Nucleus accumbens (tissue), 56 donors: ENCODE measurements around the gene GPX7.
"Not testable (repeated sequence)": the region's sequence is repeated elsewhere in the genome, so short reads cannot be mapped to it uniquely, and the experiment has no call there.

Experiments
- DNase-seq, 56 donors: peaks; one replicate each; lab custom pipeline; 2025; lab: John Stamatoyannopoulos, UW

Gene GPX7

DNA sequence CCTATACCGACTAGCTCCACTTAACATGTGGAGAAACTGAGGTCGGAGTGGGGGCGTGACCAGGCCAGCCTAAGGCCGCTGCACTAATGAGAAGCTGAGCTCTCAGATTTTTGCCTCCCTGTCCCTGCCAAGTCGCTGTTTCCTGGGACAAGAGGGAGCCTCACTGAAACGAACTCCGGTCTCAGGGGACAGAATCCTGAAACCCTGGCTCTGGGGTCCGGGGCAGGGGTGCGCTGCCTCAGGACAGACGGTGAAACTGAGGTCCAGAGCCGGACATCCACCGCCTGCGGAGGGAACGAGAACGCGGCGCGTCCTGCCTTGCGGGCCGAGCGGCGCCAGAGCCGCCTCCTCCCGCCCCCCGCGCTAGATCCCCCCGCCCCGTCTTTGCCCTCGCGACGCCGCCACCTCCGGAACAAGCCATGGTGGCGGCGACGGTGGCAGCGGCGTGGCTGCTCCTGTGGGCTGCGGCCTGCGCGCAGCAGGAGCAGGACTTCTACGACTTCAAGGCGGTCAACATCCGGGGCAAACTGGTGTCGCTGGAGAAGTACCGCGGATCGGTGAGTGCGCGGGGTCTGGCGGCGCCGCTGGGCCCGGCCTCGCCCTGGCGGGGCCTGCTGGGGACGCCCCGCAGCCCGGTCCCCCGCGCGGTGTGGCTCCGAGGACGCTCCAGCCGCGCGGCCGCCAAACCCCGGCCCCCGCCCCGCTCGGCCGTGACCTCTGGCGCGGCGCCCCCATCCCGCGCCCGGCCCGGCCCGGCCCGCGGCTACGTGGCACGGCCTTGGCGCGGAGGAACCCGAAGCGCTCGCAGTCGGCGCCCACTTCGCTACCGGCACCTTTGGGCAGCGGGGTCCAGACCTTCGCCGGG, at the start of gene GPX7:
Gene GPX7, plus strand, starts transcription at position 381 of the 865 bp plus-strand sequence. Its CDS starts 39 bp downstream, at position 420.
- peak in 44 of 56 donors; percentile 5 to 68 (median 26) for DNase-seq

DNA sequence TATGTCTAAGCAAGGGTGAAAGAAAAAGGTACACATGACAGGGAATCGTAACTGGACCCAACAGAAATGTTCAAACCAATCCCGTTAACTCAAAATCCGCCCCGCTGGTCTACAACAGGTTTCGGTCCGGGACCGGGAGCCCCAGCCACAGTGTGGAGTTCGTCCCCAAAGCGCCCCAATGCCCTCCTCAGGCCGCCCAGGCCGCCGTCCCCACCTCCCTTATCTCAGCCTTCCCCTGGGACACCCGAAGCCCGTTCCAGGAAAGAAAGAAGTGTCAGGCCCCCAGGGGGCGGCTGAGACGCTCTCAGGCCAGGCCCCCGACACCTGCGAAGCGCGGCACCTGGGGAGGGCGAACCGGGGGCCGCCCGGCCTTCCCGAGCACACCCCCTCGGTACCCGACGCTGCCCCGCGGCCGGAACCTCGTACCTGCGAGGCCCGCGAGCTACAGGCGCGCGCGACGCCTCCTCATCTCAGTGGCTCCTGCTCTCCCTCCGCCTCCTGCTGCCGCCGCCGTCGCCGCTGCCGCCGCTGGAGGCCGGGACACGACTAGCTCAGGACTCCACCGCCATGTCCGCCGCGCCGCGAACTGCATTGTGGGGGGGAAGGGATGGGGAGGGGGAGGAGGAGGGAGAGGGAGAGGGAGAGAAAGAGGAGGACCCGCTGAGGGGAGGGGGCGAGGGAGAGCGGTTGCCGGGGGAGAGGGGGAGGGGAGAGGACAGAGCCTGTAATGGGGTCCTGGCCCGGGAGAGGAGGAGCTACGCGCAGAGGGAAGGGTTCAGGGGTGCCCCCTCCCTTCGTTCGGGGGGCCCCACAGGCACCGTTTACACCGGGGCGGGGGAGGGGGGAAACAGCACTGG, 49.4 kb upstream of the GPX7 start, which contains the start of gene TUT4:
Gene TUT4, minus strand, starts transcription at position 588 of the 857 bp plus-strand sequence. CDS start 26,812 bp downstream, outside the sequence.
- peak in 55 of 56 donors; percentile 47 to 95 (median 81) for DNase-seq

DNA sequence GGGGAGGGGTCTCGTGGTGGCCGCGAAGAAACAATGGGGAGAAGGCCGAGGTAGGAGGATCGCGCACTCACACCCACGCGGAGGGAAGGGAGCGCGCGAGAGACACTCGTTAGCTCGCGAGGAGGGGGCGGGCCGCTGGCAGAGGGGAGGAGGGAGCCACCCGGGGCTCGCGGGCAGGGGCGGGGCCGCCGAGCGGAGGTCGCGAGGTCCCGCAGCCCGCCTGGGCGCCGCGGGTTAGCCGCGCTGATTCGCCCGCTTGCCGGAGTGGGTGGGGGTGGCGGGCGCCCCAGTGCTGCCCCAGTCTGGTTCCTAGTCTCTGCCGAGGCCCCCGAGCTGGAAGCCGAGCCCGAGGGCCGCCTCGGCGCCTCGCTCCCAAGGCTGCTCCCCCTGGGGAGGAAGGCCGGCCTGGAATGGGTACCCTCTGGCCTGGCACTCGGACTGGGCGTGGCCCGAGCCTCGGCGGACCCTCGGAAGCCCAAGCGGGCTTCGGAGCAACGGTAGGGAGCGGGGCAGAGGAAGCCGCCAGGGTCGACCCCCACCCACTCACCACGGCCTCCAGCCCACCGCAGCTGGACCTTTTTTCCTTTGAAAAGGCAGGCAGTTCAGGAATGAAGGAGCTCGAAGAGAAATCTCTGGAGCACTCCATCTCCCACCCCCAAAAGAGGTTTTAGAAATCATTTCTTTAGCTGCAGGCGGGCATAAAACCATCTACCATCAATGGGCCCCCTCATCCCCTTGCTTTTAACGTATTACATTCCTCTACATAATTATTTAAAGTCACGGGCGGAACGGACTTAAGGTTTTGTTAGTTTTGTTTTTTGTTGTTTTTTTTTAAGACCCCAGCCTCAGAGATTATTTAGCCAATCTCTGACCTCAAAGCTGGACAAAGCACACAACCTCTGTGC, 48.6 kb upstream of the GPX7 start:
- peak in 54 of 56 donors; percentile 47 to 90 (median 82) for DNase-seq

DNA sequence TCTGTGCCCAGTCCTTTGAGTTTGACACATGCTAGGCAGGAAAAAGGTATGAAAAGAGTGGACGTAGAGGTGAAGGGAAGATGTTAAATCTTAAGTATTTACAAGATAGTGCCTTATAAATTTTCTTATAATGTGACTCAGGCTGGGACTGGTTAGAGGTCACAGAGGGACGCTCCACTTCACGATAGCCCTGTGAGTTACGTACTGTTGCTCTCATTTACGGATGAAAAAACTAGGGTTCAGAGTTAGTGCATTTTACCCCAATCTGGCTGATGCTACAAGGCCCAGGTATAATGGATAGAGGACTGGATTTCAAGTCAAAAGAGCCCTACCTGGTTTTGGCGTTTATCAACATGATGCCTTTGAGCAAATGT, 47.9 kb upstream of the GPX7 start:
- DNase-seq, result no peak

DNA sequence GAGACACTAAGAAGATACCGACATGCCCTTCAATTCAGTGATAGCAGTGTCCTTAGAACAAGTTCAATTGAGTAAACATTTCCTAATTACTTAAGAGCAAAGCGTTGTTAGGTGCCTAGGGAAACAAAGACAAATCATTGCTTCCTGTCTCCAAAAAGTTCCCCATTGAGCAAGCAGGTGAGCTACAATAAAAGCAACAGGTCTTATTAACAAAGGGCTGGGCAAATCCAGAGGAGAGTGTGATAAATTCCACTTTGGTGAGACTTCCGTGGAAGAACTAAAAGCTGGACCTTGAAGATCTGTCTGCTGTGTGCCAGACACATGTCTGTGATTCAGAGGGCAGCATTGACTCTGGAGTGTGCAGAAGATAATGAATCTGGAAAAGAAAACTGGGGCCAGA, 47.4 kb upstream of the GPX7 start:
- DNase-seq, result no peak

DNA sequence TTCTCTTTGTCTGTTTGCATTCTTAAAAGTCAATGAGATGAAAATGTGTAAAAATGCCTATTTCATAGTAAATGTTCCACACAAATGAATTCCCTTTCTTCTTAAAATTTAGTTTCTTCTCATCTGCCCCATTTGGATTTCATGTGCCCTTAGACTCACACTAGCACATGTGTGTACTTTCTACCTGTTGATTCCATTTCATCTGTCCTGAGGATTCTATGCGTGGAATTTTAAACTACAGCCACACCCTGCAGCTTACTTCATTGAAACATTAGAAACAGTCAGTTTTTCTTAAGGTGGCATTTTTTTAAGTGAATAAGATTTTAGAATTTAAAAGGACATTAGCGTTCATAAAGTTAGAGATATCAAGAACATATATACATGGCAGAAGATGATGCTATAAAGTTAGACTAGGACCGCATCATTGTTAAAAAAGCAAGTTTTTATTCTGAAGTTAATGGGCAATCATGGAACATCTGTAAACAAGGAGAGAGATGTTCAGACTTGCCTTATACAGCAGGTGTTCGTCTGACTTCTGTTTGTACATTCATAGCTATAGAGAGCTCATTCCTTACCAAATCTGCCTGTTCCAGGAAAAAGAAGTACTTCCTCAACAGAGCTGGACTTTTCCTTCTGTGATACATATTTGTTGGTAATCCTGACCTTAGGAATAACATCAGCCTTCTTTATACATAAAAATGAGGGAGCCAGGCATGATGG, 45.4 kb upstream of the GPX7 start:
- no peak for DNase-seq

DNA sequence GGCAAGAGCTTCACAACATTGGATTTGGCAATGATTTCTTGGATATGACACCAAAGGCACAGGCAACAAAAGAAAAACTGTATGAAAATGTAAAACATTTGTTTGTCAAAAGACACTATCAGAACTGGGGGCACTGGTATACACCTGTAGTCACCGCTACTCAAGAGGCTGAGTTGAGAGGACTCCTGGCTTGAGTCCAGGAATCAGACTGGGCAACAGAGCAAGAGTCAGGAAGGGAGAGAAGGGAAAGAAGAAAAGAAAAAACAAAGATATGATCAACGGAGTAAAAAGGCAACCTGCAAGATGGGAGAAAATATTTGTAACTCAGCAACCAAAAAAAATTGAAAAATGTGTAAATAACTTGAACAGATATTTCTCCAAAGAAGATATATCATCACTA, 43.2 kb upstream of the GPX7 start:
- DNase-seq, result no peak

DNA sequence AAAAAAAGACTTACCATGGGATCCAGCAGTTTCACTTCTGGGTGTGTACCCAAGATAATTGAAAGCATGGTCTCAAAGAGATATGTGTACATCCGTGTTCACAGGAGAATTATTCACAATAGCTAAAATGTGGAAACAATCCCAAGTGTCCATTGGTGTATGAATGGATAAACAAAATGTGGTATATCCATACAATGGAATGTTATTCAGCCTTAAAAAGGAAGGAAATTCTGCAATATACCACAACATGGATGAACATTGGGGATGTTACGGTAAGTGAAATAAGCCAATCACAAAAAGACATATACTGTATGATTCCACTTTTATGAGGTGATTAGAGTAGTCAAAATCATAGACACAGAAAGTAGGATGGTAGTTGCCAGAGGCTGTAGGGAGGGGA, 42.3 kb upstream of the GPX7 start:
- no peak for DNase-seq

DNA sequence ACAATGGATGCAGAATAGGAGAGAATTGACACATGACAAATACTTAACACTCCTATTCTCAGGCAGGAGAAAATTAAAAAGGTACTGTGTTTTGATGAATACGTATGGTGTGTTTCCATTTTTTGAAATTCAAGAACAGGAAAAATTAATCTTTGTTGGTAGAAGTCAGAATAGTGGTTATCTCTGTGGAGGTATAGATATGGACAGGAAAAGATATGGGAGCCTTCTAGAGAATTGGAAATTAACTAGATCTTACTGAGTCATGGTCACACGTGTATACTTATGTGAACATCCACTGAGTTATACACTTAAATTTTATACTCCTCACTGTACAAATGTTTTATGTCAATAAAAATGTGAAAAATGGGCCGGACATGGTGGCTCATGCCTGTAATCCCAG, 39.4 kb upstream of the GPX7 start:
- DNase-seq, result no peak

DNA sequence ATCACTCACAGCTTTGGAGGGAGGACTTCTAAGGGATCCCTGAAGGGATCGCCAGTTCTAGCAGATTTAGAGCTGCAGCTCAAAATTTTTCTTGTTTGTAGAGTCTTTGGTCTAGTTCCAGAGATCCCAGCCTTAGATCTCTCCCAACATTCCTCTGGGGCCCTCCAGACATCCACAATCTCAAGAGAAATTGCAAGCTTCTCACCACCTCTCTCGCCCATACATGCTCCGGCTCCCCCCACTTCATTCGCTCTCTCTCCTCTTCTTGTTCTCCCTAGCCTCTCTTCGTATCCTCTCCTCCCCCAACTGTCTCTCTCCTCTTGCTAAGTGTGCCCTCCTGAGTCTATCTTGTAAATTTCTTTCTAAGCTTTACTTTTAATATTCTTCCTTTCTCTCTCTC, 34.2 kb upstream of the GPX7 start:
- no peak for DNase-seq

DNA sequence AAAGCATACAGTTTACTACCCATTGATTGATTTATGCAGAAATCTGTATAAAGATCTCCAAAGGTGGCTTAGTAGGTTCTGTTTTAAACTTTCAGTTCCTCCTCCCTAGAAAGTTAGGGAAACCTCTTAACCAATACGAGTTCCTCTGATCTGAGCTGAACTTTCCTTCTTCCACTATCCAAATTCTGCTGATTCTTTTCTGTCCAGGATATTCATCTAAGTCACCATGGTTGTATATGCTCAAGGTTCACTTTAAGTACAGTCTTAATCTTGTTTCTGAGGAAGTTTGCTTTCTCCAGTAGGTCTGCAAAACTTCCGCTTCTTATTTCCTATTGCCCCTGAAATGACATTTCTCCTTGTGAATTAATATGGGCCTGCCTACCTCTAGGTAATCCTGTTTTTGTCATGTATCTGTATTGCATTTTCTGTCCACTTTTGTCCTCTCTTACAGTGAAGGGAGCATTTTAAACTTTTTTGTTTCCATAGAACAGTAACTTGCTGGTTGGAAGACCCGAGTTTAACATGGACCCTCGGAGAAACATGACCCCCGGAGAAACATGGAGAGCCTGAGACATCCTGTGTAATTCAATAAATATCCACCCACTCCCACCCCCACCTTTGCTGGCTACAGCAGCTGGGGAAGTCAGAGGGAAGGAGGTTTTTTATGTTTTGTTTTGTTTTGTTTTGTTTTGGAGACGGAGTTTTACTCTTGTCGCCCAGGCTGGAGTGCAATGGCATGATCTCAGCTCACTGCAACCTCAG, 32.5 kb upstream of the GPX7 start:
- no peak for DNase-seq

DNA sequence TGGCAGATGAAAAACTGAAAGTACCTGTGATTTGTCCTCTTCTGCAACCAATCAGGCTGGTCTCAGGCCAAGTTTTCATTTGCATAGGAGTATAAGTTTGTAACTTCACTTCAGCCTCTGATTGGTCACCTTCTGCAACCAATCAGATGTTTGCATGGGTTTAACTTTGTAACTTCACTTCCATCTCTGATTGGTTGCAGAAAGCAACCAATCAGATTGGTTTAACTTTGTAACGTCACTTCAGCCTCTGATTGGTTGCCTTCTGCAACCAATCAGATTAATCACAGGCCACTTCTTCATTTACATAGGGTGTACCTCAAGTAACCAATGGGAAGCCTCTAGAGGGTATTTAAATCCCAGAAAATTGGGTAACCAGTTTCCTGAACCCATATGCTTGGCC, 30.4 kb upstream of the GPX7 start:
- no peak for DNase-seq

DNA sequence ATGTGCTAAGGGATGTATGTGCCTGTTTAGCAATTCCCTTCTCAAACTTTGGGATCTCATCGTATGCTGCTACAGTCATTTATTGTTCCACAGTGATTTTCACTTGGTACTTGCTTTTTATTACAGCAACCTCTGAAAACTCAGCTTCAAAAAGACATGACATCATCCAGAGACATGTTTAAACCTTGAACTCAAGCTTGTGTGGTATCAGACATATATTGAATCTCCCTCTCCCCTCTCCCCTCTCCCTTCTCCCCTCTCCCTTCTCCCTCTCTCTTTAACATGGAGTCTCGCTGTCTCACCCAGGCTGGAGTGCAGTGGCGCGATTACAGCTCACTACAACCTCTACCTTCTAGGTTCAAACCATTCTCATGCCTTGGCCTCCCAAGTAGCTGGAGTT, 29.8 kb upstream of the GPX7 start:
- DNase-seq, result no peak

DNA sequence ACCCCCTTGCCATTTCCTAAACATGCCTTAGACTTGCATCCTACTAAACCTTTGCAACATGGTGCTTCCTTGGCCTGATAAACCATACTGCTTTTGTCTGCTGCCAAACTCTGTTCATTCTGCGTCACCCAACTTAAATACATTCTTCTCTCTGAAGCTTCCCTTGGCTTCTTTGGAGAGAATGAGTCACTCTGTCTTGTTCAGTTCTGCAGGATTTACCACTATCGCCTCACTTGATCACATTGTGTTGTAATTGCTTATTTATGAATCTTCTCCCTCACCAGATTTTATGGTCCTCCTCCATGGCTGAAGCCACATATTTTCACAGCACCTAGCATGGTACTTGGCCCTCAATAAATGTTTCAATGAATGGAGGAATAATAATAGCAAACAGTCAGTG, 27.6 kb upstream of the GPX7 start:
- DNase-seq, result no peak

DNA sequence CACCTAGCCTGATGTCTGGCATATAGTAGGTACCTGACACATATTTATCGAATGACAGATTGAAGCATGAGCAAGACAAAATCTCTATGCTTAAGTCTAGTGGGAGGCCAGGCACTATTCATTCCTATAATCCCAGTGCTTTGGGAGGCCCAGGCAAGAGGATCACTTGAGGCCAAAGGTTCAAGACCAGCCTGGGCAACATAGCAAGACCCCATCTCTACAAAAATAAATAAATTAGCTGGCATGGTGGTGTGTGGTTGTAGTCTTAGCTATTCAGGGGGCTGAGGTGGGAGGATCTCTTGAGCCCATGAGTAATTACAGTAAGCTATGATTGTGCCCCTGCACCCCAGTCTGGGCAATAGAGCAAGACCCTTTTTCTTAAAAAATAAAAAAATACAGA, 26.1 kb upstream of the GPX7 start:
- no peak for DNase-seq

DNA sequence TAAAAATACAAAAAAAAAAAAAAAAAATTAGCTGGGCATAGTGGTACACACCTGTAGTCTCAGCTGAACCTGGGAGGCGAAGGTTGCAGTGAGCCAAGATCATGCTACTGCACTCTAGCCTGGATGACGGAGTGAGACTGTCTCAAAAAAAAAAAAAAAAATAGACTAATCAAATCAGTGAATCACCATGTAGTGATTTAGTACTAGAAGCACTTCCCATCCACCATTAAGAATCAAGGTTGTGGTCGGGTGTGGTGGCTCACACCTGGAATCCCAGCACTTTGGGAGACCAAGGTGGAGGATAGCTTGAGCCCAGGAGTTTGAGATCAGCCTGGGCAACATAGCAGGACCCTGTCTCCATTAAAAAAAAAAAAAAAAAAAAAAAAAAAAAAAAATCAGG, 24.1 kb upstream of the GPX7 start:
- DNase-seq, result not testable (repeated sequence)

DNA sequence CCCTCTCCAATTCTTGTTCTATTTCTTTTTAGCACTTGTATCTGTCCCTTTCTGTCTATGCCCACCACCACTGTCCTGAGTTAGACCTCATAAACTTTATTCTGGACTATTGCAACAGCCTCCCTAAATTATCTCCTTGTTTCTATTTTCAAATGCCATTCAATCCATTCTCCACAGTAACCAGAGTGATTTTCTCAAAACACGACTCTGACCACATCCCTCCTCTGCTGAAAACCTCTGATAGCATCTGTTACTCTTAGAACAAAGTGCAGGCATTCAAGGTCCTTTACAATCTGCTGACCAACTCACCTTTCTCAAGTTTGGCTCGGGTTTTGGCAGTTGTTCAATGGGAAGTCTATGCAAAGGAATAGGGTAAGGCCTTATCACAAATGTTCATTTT, 22.8 kb upstream of the GPX7 start:
- no peak for DNase-seq

DNA sequence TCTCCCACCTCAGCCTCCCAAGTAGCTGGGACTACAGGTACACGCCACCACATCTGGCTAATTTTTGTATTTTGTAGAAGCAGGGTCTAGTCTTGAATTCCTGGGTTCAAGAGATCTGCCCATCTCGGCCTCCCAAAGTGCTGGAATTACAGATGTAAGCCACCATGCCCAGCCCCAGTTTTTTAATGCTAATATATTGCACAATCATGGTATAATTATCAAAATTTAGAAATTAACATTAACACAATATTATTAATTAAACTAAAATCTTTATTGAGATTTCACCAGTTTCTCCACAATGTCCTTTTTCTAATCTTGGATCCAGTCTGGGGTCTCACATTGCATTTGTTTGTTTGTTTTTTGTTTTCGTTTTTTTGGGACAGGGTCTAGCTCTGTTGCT, 21.9 kb upstream of the GPX7 start:
- no peak for DNase-seq

DNA sequence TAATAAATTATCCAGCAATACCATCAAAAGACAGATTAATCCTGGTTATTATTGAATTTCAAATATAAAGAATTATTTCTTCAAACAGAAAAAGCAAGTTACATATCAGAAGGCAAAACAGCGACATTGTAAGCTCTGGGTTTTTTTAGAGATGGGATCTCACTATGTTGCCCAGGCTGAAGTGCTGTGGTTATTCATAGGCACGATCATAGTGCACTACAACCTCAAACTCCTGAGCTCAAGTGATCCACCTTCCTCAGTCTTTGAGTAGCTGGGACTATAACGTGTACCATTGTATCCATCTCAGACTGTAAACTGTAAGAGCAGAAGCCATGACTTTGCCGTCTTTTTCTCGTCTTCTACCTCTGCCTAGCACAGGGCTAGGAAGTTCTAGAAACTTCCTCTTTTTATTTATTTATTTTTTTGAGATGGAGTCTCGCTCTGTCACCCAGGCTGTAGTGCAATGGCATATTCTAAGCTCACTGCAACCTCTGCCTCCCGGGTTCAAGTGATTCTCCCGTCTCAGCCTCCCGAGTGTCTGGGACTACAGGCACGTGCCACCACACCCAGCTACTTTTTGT, 20.0 kb upstream of the GPX7 start:
- DNase-seq, result no peak
